Measurements from ENCODE around the gene SMARCC1.

- TF ChIP-seq E2F5 (CRISPR knock-in tag; IDR thresholded peaks at IDR 0.05) = no peak
- TF ChIP-seq CTCF (IDR thresholded peaks at IDR 0.05) = no peak
- no peak for TF ChIP-seq SP1 (CRISPR knock-in tag; conservative IDR thresholded peaks at IDR 0.05)
- no peak for TF ChIP-seq USF2 (CRISPR knock-in tag; IDR thresholded peaks at IDR 0.05)
These were observed 23.2 kb downstream of the SMARCC1 start for GRCh38 chr3:47758261-47759025.
